ENCODE data around the gene CEACAM1.
"Not testable (repeated sequence)": the region's sequence is repeated elsewhere in the genome, so short reads cannot be mapped to it uniquely, and the experiment has no call there.

Gene CEACAM1

GRCh38 chr19:42512130-42512636, 16.1 kb downstream of the CEACAM1 start:
- DNase-seq (ENCODE audit: low spot score) = no peak

- DNase-seq (ENCODE audit: low spot score) = no peak
Observed at GRCh38 chr19:42511340-42511739, 16.9 kb downstream of the CEACAM1 start.

GRCh38 chr19:42508892-42509444, 19.3 kb downstream of the CEACAM1 start:
- DNase-seq (ENCODE audit: low spot score) = no peak

- no peak for DNase-seq (ENCODE audit: low spot score)
Observed at GRCh38 chr19:42505066-42505465, 23.2 kb downstream of the CEACAM1 start.

- DNase-seq (ENCODE audit: low spot score) = no peak
Observed at GRCh38 chr19:42501733-42502132, 26.5 kb downstream of the CEACAM1 start.

GRCh38 chr19:42501243-42501642, 27.0 kb downstream of the CEACAM1 start:
- not testable (repeated sequence) for DNase-seq (ENCODE audit: low spot score)

- DNase-seq (ENCODE audit: low spot score) = no peak
Observed at GRCh38 chr19:42498169-42498757, 30.0 kb downstream of the CEACAM1 start.

GRCh38 chr19:42497492-42498168, 30.7 kb downstream of the CEACAM1 start:
- DNase-seq (ENCODE audit: low spot score) = no peak

GRCh38 chr19:42496460-42497133, 31.7 kb downstream of the CEACAM1 start:
- DNase-seq (ENCODE audit: low spot score) = no peak

- no peak for DNase-seq (ENCODE audit: low spot score)
Observed at GRCh38 chr19:42495663-42496062, 32.6 kb downstream of the CEACAM1 start.

GRCh38 chr19:42494321-42494720, 34.0 kb downstream of the CEACAM1 start:
- no peak for DNase-seq (ENCODE audit: low spot score)

GRCh38 chr19:42488783-42489521, 39.3 kb downstream of the CEACAM1 start:
- DNase-seq (ENCODE audit: low spot score) = no peak

- DNase-seq (ENCODE audit: low spot score) = no peak
Observed at GRCh38 chr19:42487798-42488178, 40.5 kb downstream of the CEACAM1 start.

- peak; percentile 17 for DNase-seq (ENCODE audit: low spot score)
Observed at GRCh38 chr19:42487032-42487797, 41.1 kb downstream of the CEACAM1 start.

- not testable (repeated sequence) for DNase-seq (ENCODE audit: low spot score)
Observed at GRCh38 chr19:42485036-42485435, 43.2 kb downstream of the CEACAM1 start.

- peak; percentile 44 for DNase-seq (ENCODE audit: low spot score)
Observed at GRCh38 chr19:42480335-42481095, 47.8 kb downstream of the CEACAM1 start.

- no peak for DNase-seq (ENCODE audit: low spot score)
Observed at GRCh38 chr19:42479736-42480135, 48.5 kb downstream of the CEACAM1 start.

- DNase-seq (ENCODE audit: low spot score) = no peak
Observed at GRCh38 chr19:42478765-42479311, 49.4 kb downstream of the CEACAM1 start.

GRCh38 chr19:42477933-42478332, 50.3 kb downstream of the CEACAM1 start:
- no peak for DNase-seq (ENCODE audit: low spot score)

GRCh38 chr19:42477117-42477516, 51.2 kb downstream of the CEACAM1 start:
- DNase-seq (ENCODE audit: low spot score) = no peak
